RWPE2 (cell line): ENCODE data around the gene CSRNP3.

ENCODE experiments used
- ATAC-seq: fragments of 200-7000 bp; cut with Tn5 transposase; 3 replicates; pipeline ENCODE4 v1.9.1; 2021; ENCODE audit warnings: low read depth
- DNase-seq: peaks from one replicate; pipeline ENCODE4 v3.0.0-alpha.2; 2020; ENCODE audit warnings: low spot score
- H3K27ac ChIP-seq: fragments of 450-650 bp; 2 replicates; pipeline ENCODE4 v1.5.1; 2017; ENCODE audit warnings: mild to moderate bottlenecking; ENCODE audit not compliant: poor library complexity, severe bottlenecking
- H3K27me3 ChIP-seq: fragments of 250-450 bp; sonication (Bioruptor Pico); 2 replicates; pipeline ENCODE4 v1.5.1; 2021; ENCODE audit warnings: mild to moderate bottlenecking, moderate library complexity; ENCODE audit not compliant: insufficient read depth, poor library complexity, severe bottlenecking
- H3K36me3 ChIP-seq: fragments of 250-450 bp; sonication (Bioruptor Pico); 2 replicates; pipeline ENCODE4 v1.5.1; 2020; ENCODE audit warnings: low read depth, mild to moderate bottlenecking, moderate library complexity
- H3K4me1 ChIP-seq: fragments of 250-450 bp; sonication (Bioruptor Pico); 2 replicates; pipeline ENCODE4 v1.5.1; 2021; ENCODE audit warnings: mild to moderate bottlenecking, moderate library complexity; ENCODE audit not compliant: insufficient read depth, poor library complexity, severe bottlenecking
- H3K4me3 ChIP-seq: fragments of 250-450 bp; sonication (Bioruptor Pico); 2 replicates; pipeline ENCODE4 v1.5.1; 2021; ENCODE audit warnings: mild to moderate bottlenecking, moderate library complexity; ENCODE audit not compliant: severe bottlenecking
- H3K9me3 ChIP-seq: fragments of 250-450 bp; sonication (Bioruptor Pico); 2 replicates; pipeline ENCODE4 v1.5.1; 2021; ENCODE audit warnings: mild to moderate bottlenecking, moderate library complexity; ENCODE audit not compliant: severe bottlenecking
- TF ChIP-seq, protein P1 (sequence below): fragments of 450-650 bp; IDR thresholded peaks from one replicate; pipeline ENCODE4 v1.5.1; 2017; ENCODE audit warnings: mild to moderate bottlenecking, moderate library complexity; ENCODE audit not compliant: poor library complexity, severe bottlenecking

The CSRNP3 gene

DNA sequence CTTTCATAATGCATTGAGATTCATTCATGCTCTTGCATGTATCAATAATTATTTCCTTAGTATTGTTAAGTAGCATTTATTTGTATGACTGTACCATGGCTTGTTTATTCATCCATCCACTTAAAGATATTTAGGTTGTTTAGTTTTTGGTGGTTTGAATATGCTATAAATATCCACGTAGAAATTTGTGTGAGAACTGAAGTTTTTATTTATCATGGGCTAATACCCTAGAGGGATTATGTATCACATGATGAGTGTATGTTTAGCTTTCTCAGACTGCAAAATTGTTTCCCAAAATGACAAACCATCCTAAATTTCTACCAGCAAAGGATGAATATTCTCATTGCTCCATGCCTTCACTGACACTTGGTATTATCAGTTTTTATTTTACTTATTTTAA lies 55.2 kb downstream of the CSRNP3 start:
- Histone ChIP-seq H3K4me3 (no peak overlapping the region), H3K9me3 (no peaks in the 10 kb centered on the region), H3K36me3 (no peaks in the 10 kb centered on the region), H3K27ac (no peak overlapping the region), H3K4me1 (no peaks in the 10 kb centered on the region), H3K27me3 (no peaks in the 10 kb centered on the region)
- ATAC-seq = no peak
- TF ChIP-seq, protein P1, sequence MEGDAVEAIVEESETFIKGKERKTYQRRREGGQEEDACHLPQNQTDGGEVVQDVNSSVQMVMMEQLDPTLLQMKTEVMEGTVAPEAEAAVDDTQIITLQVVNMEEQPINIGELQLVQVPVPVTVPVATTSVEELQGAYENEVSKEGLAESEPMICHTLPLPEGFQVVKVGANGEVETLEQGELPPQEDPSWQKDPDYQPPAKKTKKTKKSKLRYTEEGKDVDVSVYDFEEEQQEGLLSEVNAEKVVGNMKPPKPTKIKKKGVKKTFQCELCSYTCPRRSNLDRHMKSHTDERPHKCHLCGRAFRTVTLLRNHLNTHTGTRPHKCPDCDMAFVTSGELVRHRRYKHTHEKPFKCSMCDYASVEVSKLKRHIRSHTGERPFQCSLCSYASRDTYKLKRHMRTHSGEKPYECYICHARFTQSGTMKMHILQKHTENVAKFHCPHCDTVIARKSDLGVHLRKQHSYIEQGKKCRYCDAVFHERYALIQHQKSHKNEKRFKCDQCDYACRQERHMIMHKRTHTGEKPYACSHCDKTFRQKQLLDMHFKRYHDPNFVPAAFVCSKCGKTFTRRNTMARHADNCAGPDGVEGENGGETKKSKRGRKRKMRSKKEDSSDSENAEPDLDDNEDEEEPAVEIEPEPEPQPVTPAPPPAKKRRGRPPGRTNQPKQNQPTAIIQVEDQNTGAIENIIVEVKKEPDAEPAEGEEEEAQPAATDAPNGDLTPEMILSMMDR = no peak
- no peak for DNase-seq

DNA sequence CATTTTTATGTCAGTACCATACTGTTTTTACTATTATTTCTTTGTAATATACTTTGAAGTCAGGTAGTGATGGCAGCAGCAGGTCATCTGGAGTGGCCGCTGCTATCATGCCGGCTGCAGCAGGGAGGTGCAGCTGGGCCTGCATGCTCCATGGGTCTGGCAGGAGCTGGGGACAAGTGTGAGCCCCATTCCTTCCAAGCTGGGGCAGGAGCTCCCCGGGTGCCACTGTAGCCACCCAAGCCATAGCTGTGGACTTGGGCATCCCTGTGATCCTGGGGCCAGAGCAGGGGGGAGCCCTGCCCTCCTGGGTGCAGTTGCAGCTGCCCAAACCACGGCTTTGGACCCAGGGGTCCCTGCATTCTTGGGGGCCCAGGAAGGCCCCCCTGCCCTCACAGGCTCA lies 59.2 kb downstream of the CSRNP3 start:
- ATAC-seq (no peak), DNase-seq (no peak)
- H3K27me3 ChIP-seq = no peaks in the 10 kb centered on the region
- H3K36me3 ChIP-seq = no peaks in the 10 kb centered on the region
- no peaks in the 10 kb centered on the region for H3K4me1 ChIP-seq
- no peaks in the 10 kb centered on the region for H3K9me3 ChIP-seq
- TF ChIP-seq, protein P1 = no peak
- no peak overlapping the region for H3K27ac ChIP-seq
- H3K4me3 ChIP-seq = no peak overlapping the region

DNA sequence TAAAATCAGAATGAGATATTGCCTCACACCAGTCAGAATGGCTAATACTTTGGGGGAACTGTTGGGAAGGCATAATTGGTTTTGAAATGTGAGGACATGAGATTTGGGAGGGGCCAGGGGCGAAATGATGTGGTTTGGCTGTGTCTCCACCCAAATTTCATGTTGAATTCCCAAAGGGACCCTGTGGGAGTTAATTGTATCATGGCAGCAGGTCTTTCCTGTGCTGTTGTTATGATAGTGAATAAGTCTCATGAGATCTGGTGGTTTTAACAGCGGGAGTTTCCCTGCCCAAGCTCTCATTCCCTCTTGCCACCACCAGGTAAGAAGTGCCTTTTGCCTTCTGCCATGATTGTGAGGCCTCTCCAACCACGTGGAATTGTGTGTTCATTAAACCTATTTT lies 59.6 kb downstream of the CSRNP3 start:
- no peaks in the 10 kb centered on the region for H3K4me1 ChIP-seq
- no peaks in the 10 kb centered on the region for H3K9me3 ChIP-seq
- no peak overlapping the region for H3K27ac ChIP-seq
- no peaks in the 10 kb centered on the region for H3K27me3 ChIP-seq
- ATAC-seq = no peak
- no peak overlapping the region for H3K4me3 ChIP-seq
- DNase-seq = no peak
- no peaks in the 10 kb centered on the region for H3K36me3 ChIP-seq
- TF ChIP-seq, protein P1 = no peak

DNA sequence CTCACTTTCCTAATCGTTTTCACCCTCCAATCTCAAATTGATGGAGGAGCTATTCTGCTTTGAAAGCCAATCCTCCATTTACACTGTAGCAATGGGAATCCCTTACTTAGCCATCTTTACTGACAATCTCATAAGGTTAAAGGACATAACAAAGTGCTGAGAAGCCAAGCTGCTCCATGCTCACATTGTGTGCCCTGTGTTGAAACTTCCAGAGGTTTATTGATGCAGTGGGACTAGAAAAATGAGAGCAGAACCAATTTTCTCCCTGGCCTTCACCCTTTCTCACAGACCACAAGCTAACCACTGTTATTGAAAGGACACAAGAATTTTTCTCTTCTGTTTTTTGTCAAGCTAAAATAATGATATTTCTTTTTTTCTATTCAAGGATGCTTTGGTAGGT lies 63.8 kb downstream of the CSRNP3 start:
- ATAC-seq = no peak
- TF ChIP-seq, protein P1 = no peak

DNA sequence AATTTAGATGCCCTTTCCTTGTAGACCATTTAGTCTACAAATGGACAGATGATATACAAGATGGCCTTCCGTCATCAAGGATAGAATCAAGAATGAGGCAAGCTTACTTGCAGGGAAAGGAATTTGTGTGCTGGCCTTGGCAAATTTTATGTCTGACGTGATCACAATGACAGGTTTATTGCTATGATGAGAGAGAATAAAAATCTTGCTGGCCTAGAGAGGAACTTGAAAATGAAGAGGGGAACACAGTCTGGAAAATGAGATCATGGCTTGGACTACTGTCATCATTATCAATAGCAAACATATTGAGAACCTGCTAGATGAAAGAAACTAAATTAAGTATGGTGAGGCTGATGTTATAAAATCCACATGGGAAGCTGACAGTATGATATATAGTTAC lies 66.0 kb downstream of the CSRNP3 start:
- H3K4me1 ChIP-seq = no peaks in the 10 kb centered on the region
- no peaks in the 10 kb centered on the region for H3K9me3 ChIP-seq
- TF ChIP-seq, protein P1 = no peak
- H3K36me3 ChIP-seq = no peaks in the 10 kb centered on the region
- no peak overlapping the region for H3K27ac ChIP-seq
- no peak for ATAC-seq
- H3K27me3 ChIP-seq = no peaks in the 10 kb centered on the region
- DNase-seq = no peak
- no peak overlapping the region for H3K4me3 ChIP-seq

More for the DNA sequence above, 63.8 kb downstream of the CSRNP3 start:
- DNase-seq = no peak
- Histone ChIP-seq H3K9me3 (no peaks in the 10 kb centered on the region), H3K36me3 (no peaks in the 10 kb centered on the region), H3K27me3 (no peaks in the 10 kb centered on the region), H3K27ac (no peak overlapping the region), H3K4me1 (no peaks in the 10 kb centered on the region), H3K4me3 (no peak overlapping the region)
